ENCODE measurements around the gene KRTAP10-2. TPM values are rescaled to one million over a fixed set of nuclear protein-coding genes. Genes with fewer than 3 reads are reported as not detected.

KRTAP10-2 gene
- total and polyA plus RNA-seq, 9 of the 15 experiments (the other 6 are each of a cell fraction or from before 2014, with no cell fraction given) = not detected

DNA sequence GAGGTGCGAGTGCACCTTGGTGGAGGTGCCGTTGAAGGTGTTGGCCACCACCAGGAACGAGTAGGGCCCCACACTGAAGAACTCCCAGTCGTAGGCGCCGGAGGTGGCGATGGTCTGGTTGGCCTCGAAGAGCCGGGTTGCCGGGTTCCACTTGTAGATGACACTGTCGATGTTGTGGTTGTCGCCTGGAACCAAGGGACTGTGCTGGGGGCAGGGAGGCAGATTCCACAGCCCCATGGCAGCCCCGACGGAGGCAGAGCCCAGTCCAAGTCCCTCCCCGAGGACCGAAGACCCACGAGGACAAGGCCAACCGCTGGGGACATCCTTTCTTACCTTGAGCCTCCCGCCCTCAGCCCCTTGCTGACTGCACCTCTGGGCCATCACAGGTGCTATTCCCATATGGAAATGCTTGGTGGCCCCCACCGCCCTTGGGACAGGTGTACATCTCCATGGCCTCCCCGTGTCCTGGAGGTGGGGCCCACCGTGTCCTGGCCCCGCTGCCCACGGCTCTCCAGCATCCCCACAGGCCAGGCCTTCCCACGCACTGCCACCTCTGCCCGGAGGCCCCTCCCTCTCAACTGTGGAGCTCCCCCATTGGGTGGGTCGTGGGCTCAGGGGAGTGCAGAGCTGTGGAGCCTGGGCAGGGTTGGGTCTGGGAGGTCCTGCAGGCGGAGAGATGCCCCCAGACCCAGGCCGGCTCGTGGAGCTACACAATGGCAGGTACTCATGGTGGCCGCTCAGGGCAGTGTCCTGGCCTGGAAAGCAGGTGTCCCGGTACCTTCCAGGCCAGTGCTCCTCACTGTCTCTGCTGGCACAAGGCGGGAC lies 29.2 kb downstream of the KRTAP10-2 start:
- Histone ChIP-seq H4K20me1 (replicated peaks; ENCODE audit: control insufficient read depth, insufficient read depth, low read length) (0 out of 2 replicates have a peak, but pooled peaks cover 2% of the 10 kb centered on the region), H3K9me1 (ENCODE audit: control insufficient read depth, insufficient read depth, low read length) (no peaks in the 10 kb centered on the region), H3K27me3 (ENCODE audit: control insufficient read depth in 2 of 2, insufficient read depth in 2 of 2, low read length in 2 of 2) (peaks cover 5 to 29% of the 10 kb centered on the region in 2 experiments; a peak in 3 of 5 replicates), H3K79me2 (ENCODE audit: control insufficient read depth, insufficient read depth, low read length) (no peaks in the 10 kb centered on the region), H3K4me2 (ENCODE audit: insufficient read depth, low read length) (no peak overlapping the region), H3K9ac (ENCODE audit: insufficient read depth in 1 of 2, low read depth in 2 of 2, low read length in 2 of 2) (no peak overlapping the region), H3K4me1 (replicated peaks in 1 of 2; ENCODE audit: control insufficient read depth in 2 of 2, insufficient read depth in 2 of 2, low read length in 2 of 2) (peaks cover 0 to 26% of the 10 kb centered on the region in 2 experiments; a peak in 3 of 5 replicates), H3K4me3 (no peak overlapping the region), H3K27ac (ENCODE audit: extremely low read depth, low read depth, low read length) (no peak overlapping the region), H3K9me3 (replicated peaks; ENCODE audit: control insufficient read depth, insufficient read depth, low read depth, low read length) (peaks cover 21% of the 10 kb centered on the region; the same call in 1 of the 2 replicates), H2AFZ (ENCODE audit: low read depth, low read length) (no peak overlapping the region), H3K36me3 (ENCODE audit: control insufficient read depth, insufficient read depth, low read length) (no peaks in the 10 kb centered on the region)
- TF ChIP-seq, protein P1, sequence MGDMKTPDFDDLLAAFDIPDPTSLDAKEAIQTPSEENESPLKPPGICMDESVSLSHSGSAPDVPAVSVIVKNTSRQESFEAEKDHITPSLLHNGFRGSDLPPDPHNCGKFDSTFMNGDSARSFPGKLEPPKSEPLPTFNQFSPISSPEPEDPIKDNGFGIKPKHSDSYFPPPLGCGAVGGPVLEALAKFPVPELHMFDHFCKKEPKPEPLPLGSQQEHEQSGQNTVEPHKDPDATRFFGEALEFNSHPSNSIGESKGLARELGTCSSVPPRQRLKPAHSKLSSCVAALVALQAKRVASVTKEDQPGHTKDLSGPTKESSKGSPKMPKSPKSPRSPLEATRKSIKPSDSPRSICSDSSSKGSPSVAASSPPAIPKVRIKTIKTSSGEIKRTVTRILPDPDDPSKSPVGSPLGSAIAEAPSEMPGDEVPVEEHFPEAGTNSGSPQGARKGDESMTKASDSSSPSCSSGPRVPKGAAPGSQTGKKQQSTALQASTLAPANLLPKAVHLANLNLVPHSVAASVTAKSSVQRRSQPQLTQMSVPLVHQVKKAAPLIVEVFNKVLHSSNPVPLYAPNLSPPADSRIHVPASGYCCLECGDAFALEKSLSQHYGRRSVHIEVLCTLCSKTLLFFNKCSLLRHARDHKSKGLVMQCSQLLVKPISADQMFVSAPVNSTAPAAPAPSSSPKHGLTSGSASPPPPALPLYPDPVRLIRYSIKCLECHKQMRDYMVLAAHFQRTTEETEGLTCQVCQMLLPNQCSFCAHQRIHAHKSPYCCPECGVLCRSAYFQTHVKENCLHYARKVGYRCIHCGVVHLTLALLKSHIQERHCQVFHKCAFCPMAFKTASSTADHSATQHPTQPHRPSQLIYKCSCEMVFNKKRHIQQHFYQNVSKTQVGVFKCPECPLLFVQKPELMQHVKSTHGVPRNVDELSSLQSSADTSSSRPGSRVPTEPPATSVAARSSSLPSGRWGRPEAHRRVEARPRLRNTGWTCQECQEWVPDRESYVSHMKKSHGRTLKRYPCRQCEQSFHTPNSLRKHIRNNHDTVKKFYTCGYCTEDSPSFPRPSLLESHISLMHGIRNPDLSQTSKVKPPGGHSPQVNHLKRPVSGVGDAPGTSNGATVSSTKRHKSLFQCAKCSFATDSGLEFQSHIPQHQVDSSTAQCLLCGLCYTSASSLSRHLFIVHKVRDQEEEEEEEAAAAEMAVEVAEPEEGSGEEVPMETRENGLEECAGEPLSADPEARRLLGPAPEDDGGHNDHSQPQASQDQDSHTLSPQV (IDR thresholded peaks at IDR 0.05) = no peak
- no peak for TF ChIP-seq NR2C1 (IDR thresholded peaks at IDR 0.05)
- no peak for TF ChIP-seq NR2C1 (tag; IDR thresholded peaks at IDR 0.05)
- TF ChIP-seq ZC3H4 (CRISPR knock-in tag; IDR thresholded peaks at IDR 0.05; ENCODE audit: borderline replicate concordance) = no peak
- no peak for TF ChIP-seq STAG1 (CRISPR knock-in tag; IDR thresholded peaks at IDR 0.05; ENCODE audit: borderline replicate concordance)
- no peak for TF ChIP-seq ZFP30 (CRISPR knock-in tag; IDR thresholded peaks at IDR 0.05; ENCODE audit: borderline replicate concordance)
- TF ChIP-seq TARDBP (IDR thresholded peaks at IDR 0.05) = no peak
- TF ChIP-seq ZNF57 (CRISPR knock-in tag; IDR thresholded peaks at IDR 0.05) = no peak
- TF ChIP-seq, protein P2, sequence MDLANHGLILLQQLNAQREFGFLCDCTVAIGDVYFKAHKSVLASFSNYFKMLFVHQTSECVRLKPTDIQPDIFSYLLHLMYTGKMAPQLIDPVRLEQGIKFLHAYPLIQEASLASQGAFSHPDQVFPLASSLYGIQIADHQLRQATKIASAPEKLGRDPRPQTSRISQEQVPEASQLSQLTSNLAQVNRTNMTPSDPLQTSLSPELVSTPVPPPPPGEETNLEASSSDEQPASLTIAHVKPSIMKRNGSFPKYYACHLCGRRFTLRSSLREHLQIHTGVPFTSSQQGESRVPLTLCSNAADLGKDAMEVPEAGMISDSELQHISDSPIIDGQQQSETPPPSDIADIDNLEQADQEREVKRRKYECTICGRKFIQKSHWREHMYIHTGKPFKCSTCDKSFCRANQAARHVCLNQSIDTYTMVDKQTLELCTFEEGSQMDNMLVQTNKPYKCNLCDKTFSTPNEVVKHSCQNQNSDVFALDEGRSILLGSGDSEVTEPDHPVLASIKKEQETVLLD (IDR thresholded peaks at IDR 0.05) = no peak
- no peak for TF ChIP-seq PHF20 (IDR thresholded peaks at IDR 0.05; ENCODE audit: partially characterized antibody)
- no peak for TF ChIP-seq STAT5B (CRISPR knock-in tag; IDR thresholded peaks at IDR 0.05)
- TF ChIP-seq SETDB1 (IDR thresholded peaks at IDR 0.05; ENCODE audit: low read length) = no peak
- TF ChIP-seq ZNF436 (CRISPR knock-in tag; IDR thresholded peaks at IDR 0.05) = no peak
- no peak for TF ChIP-seq ZEB2 (IDR thresholded peaks at IDR 0.05)
- in situ Hi-C loops (cut with MboI) = no loop called here
- intact Hi-C loops (cut with micrococcal nuclease) = no loop called here
- ATAC-seq (no peak), DNase-seq (ENCODE audit: extremely low read depth in 1 of 4, low spot score in 3 of 4) (no peak), FAIRE-seq (no peak)
- ChIA-PET CTCF (ENCODE audit: low intra/inter-chr PET ratio) (no interaction called here), POLR2A (interaction anchor here (0.8 kb wide), 2 partner anchors 150 to 254 kb away, joined by 3 read pairs; no protein-coding TSS in a partner anchor)
- no TSS peak for BruUV-seq (replicated peaks)
- WGBS (ENCODE audit: insufficient coverage, low coverage, missing lambda C conversion rate) = 4% methylated on average over 32 of the region's 33 CpGs

Measured in K562 (cell line).